Mesendoderm (in vitro differentiated cells): ENCODE measurements around the gene CCNG1. TPM values are rescaled to one million over a fixed set of nuclear protein-coding genes. Genes with fewer than 3 reads are reported as not detected.
"Not testable (repeated sequence)": the region's sequence is repeated elsewhere in the genome, so short reads cannot be mapped to it uniquely, and the experiment has no call there.

Experiments used
- DNase-seq: peaks from one replicate; pipeline ENCODE4 v3.0.0; 2013
- H2AK5ac ChIP-seq: 2 replicates; pipeline ENCODE4 v1.6.1; 2013; ENCODE audit warnings: low read length, inconsistent platforms
- H2BK120ac ChIP-seq: 2 replicates; pipeline ENCODE4 v1.6.1; 2013; ENCODE audit warnings: low read depth, mild to moderate bottlenecking, low read length, moderate library complexity, mixed read lengths
- H2BK15ac ChIP-seq: replicated peaks from 2 replicates; pipeline ENCODE4 v1.6.1; 2013; ENCODE audit warnings: low read depth, mild to moderate bottlenecking, moderate library complexity
- H2BK5ac ChIP-seq: 2 replicates; pipeline ENCODE4 v1.6.1; 2013; ENCODE audit warnings: low read length, inconsistent platforms
- H3K18ac ChIP-seq: 2 replicates; pipeline ENCODE4 v1.6.1; 2013; ENCODE audit warnings: mild to moderate bottlenecking, low read length, mixed read lengths
- H3K23ac ChIP-seq: one replicate; pipeline ENCODE4 v1.6.1; 2013; ENCODE audit warnings: low read length
- H3K27ac ChIP-seq: 2 replicates; pipeline ENCODE4 v1.5.1; 2013; ENCODE audit warnings: low read depth, mild to moderate bottlenecking, inconsistent platforms, low read length, moderate library complexity
- H3K27me3 ChIP-seq: 2 replicates; pipeline ENCODE4 v1.6.1; 2013; ENCODE audit warnings: low read length, control low read depth, mild to moderate bottlenecking, inconsistent platforms; ENCODE audit not compliant: insufficient read depth, poor library complexity
- H3K36me3 ChIP-seq: 2 replicates; pipeline ENCODE4 v1.6.1; 2013; ENCODE audit warnings: low read length, inconsistent platforms; ENCODE audit not compliant: control insufficient read depth, insufficient read depth
- H3K4ac ChIP-seq: one replicate; pipeline ENCODE4 v1.6.1; 2013; ENCODE audit warnings: low read depth, mild to moderate bottlenecking, low read length, moderate library complexity
- H3K4me1 ChIP-seq: 2 replicates; pipeline ENCODE4 v1.6.1; 2013; ENCODE audit warnings: low read depth, low read length, inconsistent platforms; ENCODE audit not compliant: control insufficient read depth
- H3K4me2 ChIP-seq: 2 replicates; pipeline ENCODE4 v1.6.1; 2013; ENCODE audit warnings: low read length
- H3K4me3 ChIP-seq: 2 replicates; pipeline ENCODE4 v1.5.1; 2013; ENCODE audit warnings: mild to moderate bottlenecking, low read length
- H3K56ac ChIP-seq: one replicate; pipeline ENCODE4 v1.6.1; 2013; ENCODE audit warnings: low read length
- H3K79me1 ChIP-seq: 2 replicates; pipeline ENCODE4 v1.6.1; 2013; ENCODE audit warnings: low read length, inconsistent platforms
- H3K79me2 ChIP-seq: 2 replicates; pipeline ENCODE4 v1.6.1; 2013; ENCODE audit warnings: mild to moderate bottlenecking, low read length; ENCODE audit not compliant: control insufficient read depth, insufficient read depth
- H3K9ac ChIP-seq: 2 replicates; pipeline ENCODE4 v1.6.1; 2013; ENCODE audit warnings: low read length, inconsistent platforms
- H4K5ac ChIP-seq: one replicate; pipeline ENCODE4 v1.6.1; 2013; ENCODE audit warnings: low read length
- H4K8ac ChIP-seq: one replicate; pipeline ENCODE4 v1.6.1; 2013; ENCODE audit warnings: low read depth, mild to moderate bottlenecking, control low read depth, low read length, moderate library complexity
- WGBS: extraction: QIAGEN DNeasy Blood & Tissue Kit; methylation state at CpG from one replicate; pipeline ENCODE4 v1.1.7; 2013; ENCODE audit warnings: low lambda C conversion rate, missing lambda C conversion rate; ENCODE audit not compliant: insufficient coverage; ENCODE audit errors: extremely low coverage; 5-methylcytosine and 5-hydroxymethylcytosine counted together
- polyA plus RNA-seq, 2 experiments: library from polyadenylated mRNA; stranded (reverse); fragments of 200-250 nt; gene quantifications; one replicate each; pipeline ENCODE4 v1.2.3, GENCODE V29; 2013

Gene CCNG1, protein sequence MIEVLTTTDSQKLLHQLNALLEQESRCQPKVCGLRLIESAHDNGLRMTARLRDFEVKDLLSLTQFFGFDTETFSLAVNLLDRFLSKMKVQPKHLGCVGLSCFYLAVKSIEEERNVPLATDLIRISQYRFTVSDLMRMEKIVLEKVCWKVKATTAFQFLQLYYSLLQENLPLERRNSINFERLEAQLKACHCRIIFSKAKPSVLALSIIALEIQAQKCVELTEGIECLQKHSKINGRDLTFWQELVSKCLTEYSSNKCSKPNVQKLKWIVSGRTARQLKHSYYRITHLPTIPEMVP
- 180 TPM for polyA plus RNA-seq (2013, experiment 1 of 2)
- 173 TPM for polyA plus RNA-seq (2013, experiment 2 of 2)

- peaks cover 2% of the 10 kb centered on the region for H3K79me1 ChIP-seq
- H3K23ac ChIP-seq: no peak within 1 kb of the TSS
- H2BK5ac ChIP-seq: peak within 1 kb of the TSS; percentile 79
- peak within 1 kb of the TSS; percentile 93 for H3K18ac ChIP-seq
- no peaks in the 10 kb centered on the region for H3K36me3 ChIP-seq
- no peaks in the 10 kb centered on the region for H3K27me3 ChIP-seq
- peak; percentile 99 for DNase-seq
- H3K27ac ChIP-seq: peak within 1 kb of the TSS; percentile 94
- H2AK5ac ChIP-seq: no peak within 1 kb of the TSS
- peak within 1 kb of the TSS; percentile 99 for H3K56ac ChIP-seq
- no CpG with 5 or more reads among the region's 51 CpGs for whole genome bisulfite sequencing
- no peak within 1 kb of the TSS for H2BK15ac ChIP-seq
- H2BK120ac ChIP-seq: peak within 1 kb of the TSS; percentile 48
- peaks cover 26% of the 10 kb centered on the region for H3K79me2 ChIP-seq
- H3K4ac ChIP-seq: peak within 1 kb of the TSS; percentile 62
- H4K8ac ChIP-seq: peak within 1 kb of the TSS; percentile 42
- peak within 1 kb of the TSS; percentile 90 for H3K4me3 ChIP-seq
- peak within 1 kb of the TSS; percentile 97 for H3K9ac ChIP-seq
- peaks cover 3% of the 10 kb centered on the region for H3K4me1 ChIP-seq
- H4K5ac ChIP-seq: no peak within 1 kb of the TSS
- peak within 1 kb of the TSS; percentile 32 for H3K4me2 ChIP-seq
These were observed at the start of gene CCNG1 for GRCh38 chr5:163437309-163438182. TSS of gene CCNG1 (plus strand) at chr5:163437595. CDS start at chr5:163439257, 1,662 bp downstream.

- no peak for DNase-seq
- Histone ChIP-seq H3K23ac (no peak overlapping the region), H3K27me3 (no peaks in the 10 kb centered on the region), H2BK120ac (no peak overlapping the region), H2BK15ac (no peak overlapping the region), H3K27ac (no peak overlapping the region), H3K36me3 (no peaks in the 10 kb centered on the region), H3K79me2 (no peaks in the 10 kb centered on the region), H4K8ac (no peak overlapping the region), H3K79me1 (no peaks in the 10 kb centered on the region), H3K4ac (no peak overlapping the region), H2BK5ac (no peak overlapping the region), H4K5ac (no peak overlapping the region), H3K18ac (no peak overlapping the region), H3K4me1 (no peaks in the 10 kb centered on the region), H2AK5ac (no peak overlapping the region), H3K4me2 (no peak overlapping the region), H3K4me3 (no peak overlapping the region), H3K56ac (no peak overlapping the region), H3K9ac (no peak overlapping the region)
- WGBS: no CpG with 5 or more reads among the region's 2 CpGs
These were observed 41.6 kb upstream of the CCNG1 start for GRCh38 chr5:163395792-163396191.

DNA sequence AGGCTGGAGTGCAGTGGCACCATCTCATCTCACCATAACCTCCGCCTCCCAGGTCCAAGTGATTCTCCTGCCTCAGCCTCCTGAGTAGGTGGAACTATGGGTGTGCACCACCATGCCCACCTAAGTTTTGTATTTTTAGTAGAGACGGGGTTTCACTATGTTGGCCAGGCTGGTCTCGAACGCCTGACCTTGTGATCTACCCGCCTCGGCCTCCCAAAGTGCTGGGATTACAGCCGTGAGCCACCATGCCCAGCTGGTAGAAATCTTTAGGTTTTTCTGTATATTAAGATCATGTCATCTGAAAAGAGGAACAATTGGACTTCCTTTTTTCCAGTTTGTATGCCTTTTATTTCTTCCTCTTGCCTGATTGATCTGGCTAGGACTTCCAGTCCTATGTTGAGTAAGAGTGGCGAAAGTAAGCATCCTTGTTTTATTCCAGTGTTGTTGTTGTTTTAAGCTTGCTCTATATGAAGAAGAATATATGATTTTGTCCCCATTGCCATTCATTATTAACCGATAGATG, 40.5 kb upstream of the CCNG1 start:
- H3K36me3 ChIP-seq, H3K79me1 ChIP-seq, H3K9ac ChIP-seq, H4K8ac ChIP-seq, H3K56ac ChIP-seq, H2BK5ac ChIP-seq, H2BK120ac ChIP-seq, H3K4me3 ChIP-seq, DNase-seq, H3K4me1 ChIP-seq, H3K4me2 ChIP-seq, H3K18ac ChIP-seq, H3K23ac ChIP-seq, H3K79me2 ChIP-seq, H3K4ac ChIP-seq, H3K27ac ChIP-seq, H2AK5ac ChIP-seq, H3K27me3 ChIP-seq, H4K5ac ChIP-seq, H2BK15ac ChIP-seq: not testable (repeated sequence)
- no CpG with 5 or more reads among the region's 9 CpGs for WGBS

- Histone ChIP-seq H3K4me2 (no peak overlapping the region), H3K56ac (no peak overlapping the region), H2AK5ac (no peak overlapping the region), H3K27me3 (no peaks in the 10 kb centered on the region), H3K27ac (no peak overlapping the region), H4K8ac (no peak overlapping the region), H4K5ac (no peak overlapping the region), H3K9ac (no peak overlapping the region), H3K18ac (no peak overlapping the region), H3K79me1 (no peaks in the 10 kb centered on the region), H3K79me2 (no peaks in the 10 kb centered on the region), H3K4ac (no peak overlapping the region), H2BK5ac (no peak overlapping the region), H2BK120ac (no peak overlapping the region), H3K23ac (no peak overlapping the region), H3K4me1 (no peaks in the 10 kb centered on the region), H3K36me3 (no peaks in the 10 kb centered on the region), H3K4me3 (no peak overlapping the region), H2BK15ac (no peak overlapping the region)
- no peak for DNase-seq
These were observed 40.0 kb upstream of the CCNG1 start for GRCh38 chr5:163397354-163397753.

GRCh38 chr5:163399923-163400322, 37.5 kb upstream of the CCNG1 start:
- Histone ChIP-seq H3K27ac (no peak overlapping the region), H3K79me2 (no peaks in the 10 kb centered on the region), H3K18ac (no peak overlapping the region), H3K79me1 (no peaks in the 10 kb centered on the region), H3K4ac (no peak overlapping the region), H2BK5ac (no peak overlapping the region), H3K23ac (no peak overlapping the region), H3K56ac (no peak overlapping the region), H3K4me2 (no peak overlapping the region), H2BK120ac (no peak overlapping the region), H3K4me1 (no peaks in the 10 kb centered on the region), H4K8ac (no peak overlapping the region), H3K36me3 (no peaks in the 10 kb centered on the region), H3K9ac (no peak overlapping the region), H2AK5ac (no peak overlapping the region), H3K4me3 (no peak overlapping the region), H2BK15ac (no peak overlapping the region), H3K27me3 (no peaks in the 10 kb centered on the region), H4K5ac (no peak overlapping the region)
- DNase-seq: no peak
- WGBS: no CpG with 5 or more reads among the region's 4 CpGs
